ENCODE results near the gene SHC3.

DNA sequence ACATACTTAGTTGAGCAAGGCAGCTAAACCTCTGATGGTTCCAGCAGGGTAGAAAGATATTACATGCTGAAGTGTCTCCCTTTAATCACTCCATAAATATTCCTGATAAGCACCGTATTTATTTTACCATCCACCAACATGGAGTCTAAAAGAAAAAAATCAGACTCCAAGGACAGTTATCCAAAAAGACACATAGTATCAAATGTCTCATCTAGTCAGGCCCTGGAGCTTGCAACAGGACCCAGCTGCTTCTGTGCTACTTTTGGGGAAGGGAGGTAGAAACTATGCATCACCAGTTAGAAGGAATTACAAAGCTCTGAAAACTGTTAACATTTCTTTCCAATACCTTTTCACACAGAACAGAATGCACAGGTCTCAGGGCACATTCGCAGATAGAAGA, 99.2 kb downstream of the SHC3 start:
- no peak for TF ChIP-seq POLR2A (IDR thresholded peaks at IDR 0.05)
- TF ChIP-seq, protein P1, sequence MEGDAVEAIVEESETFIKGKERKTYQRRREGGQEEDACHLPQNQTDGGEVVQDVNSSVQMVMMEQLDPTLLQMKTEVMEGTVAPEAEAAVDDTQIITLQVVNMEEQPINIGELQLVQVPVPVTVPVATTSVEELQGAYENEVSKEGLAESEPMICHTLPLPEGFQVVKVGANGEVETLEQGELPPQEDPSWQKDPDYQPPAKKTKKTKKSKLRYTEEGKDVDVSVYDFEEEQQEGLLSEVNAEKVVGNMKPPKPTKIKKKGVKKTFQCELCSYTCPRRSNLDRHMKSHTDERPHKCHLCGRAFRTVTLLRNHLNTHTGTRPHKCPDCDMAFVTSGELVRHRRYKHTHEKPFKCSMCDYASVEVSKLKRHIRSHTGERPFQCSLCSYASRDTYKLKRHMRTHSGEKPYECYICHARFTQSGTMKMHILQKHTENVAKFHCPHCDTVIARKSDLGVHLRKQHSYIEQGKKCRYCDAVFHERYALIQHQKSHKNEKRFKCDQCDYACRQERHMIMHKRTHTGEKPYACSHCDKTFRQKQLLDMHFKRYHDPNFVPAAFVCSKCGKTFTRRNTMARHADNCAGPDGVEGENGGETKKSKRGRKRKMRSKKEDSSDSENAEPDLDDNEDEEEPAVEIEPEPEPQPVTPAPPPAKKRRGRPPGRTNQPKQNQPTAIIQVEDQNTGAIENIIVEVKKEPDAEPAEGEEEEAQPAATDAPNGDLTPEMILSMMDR (IDR thresholded peaks at IDR 0.05), result no peak

Data from body of pancreas (tissue), 4 donors.